ENCODE measurements around the gene GPR15LG. TPM values are rescaled to one million over a fixed set of nuclear protein-coding genes. Genes with fewer than 3 reads are reported as not detected.

Gene GPR15LG
- total RNA-seq, 1 donor = not detected

GRCh38 chr10:84155521-84155920 is 18.1 kb upstream of the GPR15LG start:
- no peak overlapping the region for H3K4me3 ChIP-seq (ENCODE audit: low read depth, low read length)
- DNase-seq (ENCODE audit: low read depth) = no peak
- no peak for TF ChIP-seq CTCF (IDR thresholded peaks at IDR 0.05; ENCODE audit: insufficient read depth, low read length)

- H3K4me3 ChIP-seq (ENCODE audit: low read depth, low read length) = no peak overlapping the region
- DNase-seq (ENCODE audit: low read depth) = no peak
- TF ChIP-seq CTCF (IDR thresholded peaks at IDR 0.05; ENCODE audit: insufficient read depth, low read length) = no peak
These were observed 17.6 kb upstream of the GPR15LG start for GRCh38 chr10:84156009-84156408.

GRCh38 chr10:84156768-84157167 is 16.8 kb upstream of the GPR15LG start:
- no peak overlapping the region for H3K4me3 ChIP-seq (ENCODE audit: low read depth, low read length)
- no peak for TF ChIP-seq CTCF (IDR thresholded peaks at IDR 0.05; ENCODE audit: insufficient read depth, low read length)
- DNase-seq (ENCODE audit: low read depth) = peak; percentile 2

GRCh38 chr10:84158061-84158460 is 15.5 kb upstream of the GPR15LG start:
- H3K4me3 ChIP-seq (ENCODE audit: low read depth, low read length) = no peak overlapping the region
- DNase-seq (ENCODE audit: low read depth) = no peak
- no peak for TF ChIP-seq CTCF (IDR thresholded peaks at IDR 0.05; ENCODE audit: insufficient read depth, low read length)

- no peak for TF ChIP-seq CTCF (IDR thresholded peaks at IDR 0.05; ENCODE audit: insufficient read depth, low read length)
- H3K4me3 ChIP-seq (ENCODE audit: low read depth, low read length) = no peak overlapping the region
- DNase-seq (ENCODE audit: low read depth) = no peak
These were observed 15.1 kb upstream of the GPR15LG start for GRCh38 chr10:84158550-84158949.

- no peak for TF ChIP-seq CTCF (IDR thresholded peaks at IDR 0.05; ENCODE audit: insufficient read depth, low read length)
- no peak overlapping the region for H3K4me3 ChIP-seq (ENCODE audit: low read depth, low read length)
- DNase-seq (ENCODE audit: low read depth) = no peak
These were observed 14.4 kb upstream of the GPR15LG start for GRCh38 chr10:84159076-84159685.

Measured in fibroblast of the aortic adventitia (primary cell).